Thyroid gland (tissue), 4 donors: Measurements from ENCODE around the gene SH2D2A. TPM values are rescaled to one million over a fixed set of nuclear protein-coding genes. Genes with fewer than 3 reads are reported as not detected.

ENCODE experiments used
- DNase-seq, 2 donors: peaks; one replicate each; pipeline ENCODE4 v3.0.0-alpha.2; 2019
- H3K27ac ChIP-seq, 3 donors: fragments of 200-600 bp; sonication (generic); 1 replicate in 2 of 3; 2 replicates in 1 of 3; pipeline ENCODE4 v1.5.1; 2016 to 2019; ENCODE audit warnings: mild to moderate bottlenecking in 1 of 3, moderate library complexity in 1 of 3
- H3K27me3 ChIP-seq: fragments of 200-600 bp; sonication (generic); one replicate; pipeline ENCODE4 v1.5.1; 2019
- H3K36me3 ChIP-seq, 2 donors: fragments of 200-600 bp; sonication (generic); one replicate each; pipeline ENCODE4 v1.5.1; 2016 to 2019
- H3K4me1 ChIP-seq, 2 donors: fragments of 200-600 bp; sonication (generic); one replicate each; pipeline ENCODE4 v1.5.1; 2017 to 2019
- H3K4me3 ChIP-seq, 3 donors: fragments of 200-600 bp; sonication (generic); replicated peaks in 1 of 3; 1 replicate in 2 of 3; 2 replicates in 1 of 3; pipeline ENCODE4 v1.5.1; 2016; ENCODE audit warnings: mild to moderate bottlenecking in 1 of 3
- H3K9me3 ChIP-seq: fragments of 200-600 bp; sonication (generic); one replicate; pipeline ENCODE4 v1.5.1; 2017
- POLR2A ChIP-seq, 2 donors: fragments of 450-650 bp; IDR thresholded peaks; one replicate each; pipeline ENCODE4 v1.6.1; 2017; ENCODE audit warnings: antibody characterized with exemption in 2 of 2, mild to moderate bottlenecking in 2 of 2, moderate library complexity in 1 of 2
- WGBS, 2 donors: methylation state at CpG; one replicate each; pipeline ENCODE4 v1.1.5; 2017; 5-methylcytosine and 5-hydroxymethylcytosine counted together
- intact Hi-C: fragments of 100-400 bp; cut with DNase I; formaldehyde crosslinking; loops from one replicate; pipeline ENCODE4 v1.15.1; 2023
- total RNA-seq, 4 donors: library from RNA; depleted of rRNA; stranded (reverse); fragments of >200 nt; gene quantifications; one replicate each; pipeline ENCODE4 v1.2.3, GENCODE V29; 2016
- TF ChIP-seq, protein P1 (sequence below), 6 experiments: fragments of 200-600 bp in 3 of 6; fragments of 450-650 bp in 3 of 6; sonication (generic) in 3 of 6; IDR thresholded peaks; one replicate each; pipeline ENCODE4 v1.5.1; 2016 to 2019; ENCODE audit warnings: antibody characterized with exemption in 6 of 6, mild to moderate bottlenecking in 2 of 6, inconsistent platforms in 1 of 6, moderate library complexity in 1 of 6

SH2D2A gene
- total RNA-seq, 4 donors from 2014 or later: 1.2 to 3.3 (median 2.0) TPM

DNA sequence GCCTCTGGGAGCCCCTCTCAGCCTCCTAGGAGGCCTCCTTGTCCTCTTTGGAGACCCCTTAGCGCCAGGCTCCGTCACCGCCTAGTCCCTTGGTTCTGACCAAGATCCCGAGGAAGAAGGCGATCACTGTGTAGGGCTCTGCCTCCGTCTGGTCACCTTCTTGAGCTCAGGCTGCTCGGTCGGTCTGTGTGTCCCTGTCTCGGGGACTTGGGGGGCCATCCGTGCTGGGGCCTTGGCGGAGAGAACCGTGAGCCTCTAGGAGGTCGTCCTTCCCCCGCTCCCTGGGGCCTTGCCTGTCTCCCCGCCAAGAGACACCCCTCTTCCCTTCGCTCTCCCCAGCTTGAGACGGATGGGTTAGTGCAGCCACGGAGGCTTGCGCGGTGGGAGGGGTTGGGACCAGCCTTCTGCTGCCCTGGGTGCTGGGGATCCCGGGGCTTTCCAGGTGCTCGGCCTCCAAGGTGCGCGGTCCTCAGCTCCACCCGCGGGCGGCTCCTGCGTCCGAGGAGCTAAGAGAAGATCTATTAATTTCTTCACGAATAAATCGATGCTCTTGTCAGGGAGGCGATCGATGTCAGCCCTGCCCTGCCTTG, 43.0 kb upstream of the SH2D2A start:
- Histone ChIP-seq H3K27ac (no peak overlapping the region), H3K36me3 (no peaks in the 10 kb centered on the region), H3K9me3 (no peaks in the 10 kb centered on the region), H3K4me3 (peak overlapping the region in 1 of 3 donors; percentile 14), H3K27me3 (peaks cover 20% of the 10 kb centered on the region), H3K4me1 (peaks cover 19 to 26% of the 10 kb centered on the region in 2 donors)
- TF ChIP-seq POLR2A (IDR thresholded peaks at IDR 0.05): no peak
- TF ChIP-seq, protein P1, sequence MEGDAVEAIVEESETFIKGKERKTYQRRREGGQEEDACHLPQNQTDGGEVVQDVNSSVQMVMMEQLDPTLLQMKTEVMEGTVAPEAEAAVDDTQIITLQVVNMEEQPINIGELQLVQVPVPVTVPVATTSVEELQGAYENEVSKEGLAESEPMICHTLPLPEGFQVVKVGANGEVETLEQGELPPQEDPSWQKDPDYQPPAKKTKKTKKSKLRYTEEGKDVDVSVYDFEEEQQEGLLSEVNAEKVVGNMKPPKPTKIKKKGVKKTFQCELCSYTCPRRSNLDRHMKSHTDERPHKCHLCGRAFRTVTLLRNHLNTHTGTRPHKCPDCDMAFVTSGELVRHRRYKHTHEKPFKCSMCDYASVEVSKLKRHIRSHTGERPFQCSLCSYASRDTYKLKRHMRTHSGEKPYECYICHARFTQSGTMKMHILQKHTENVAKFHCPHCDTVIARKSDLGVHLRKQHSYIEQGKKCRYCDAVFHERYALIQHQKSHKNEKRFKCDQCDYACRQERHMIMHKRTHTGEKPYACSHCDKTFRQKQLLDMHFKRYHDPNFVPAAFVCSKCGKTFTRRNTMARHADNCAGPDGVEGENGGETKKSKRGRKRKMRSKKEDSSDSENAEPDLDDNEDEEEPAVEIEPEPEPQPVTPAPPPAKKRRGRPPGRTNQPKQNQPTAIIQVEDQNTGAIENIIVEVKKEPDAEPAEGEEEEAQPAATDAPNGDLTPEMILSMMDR (IDR thresholded peaks at IDR 0.05): no peak
- 1 to 7% methylated on average over 15 to 21 of the region's 33 CpGs for WGBS, 2 donors
- intact Hi-C loops: loop anchor here (5.0 kb wide), 1 partner anchor 62 kb away; no protein-coding TSS in a partner anchor
- DNase-seq: no peak

DNA sequence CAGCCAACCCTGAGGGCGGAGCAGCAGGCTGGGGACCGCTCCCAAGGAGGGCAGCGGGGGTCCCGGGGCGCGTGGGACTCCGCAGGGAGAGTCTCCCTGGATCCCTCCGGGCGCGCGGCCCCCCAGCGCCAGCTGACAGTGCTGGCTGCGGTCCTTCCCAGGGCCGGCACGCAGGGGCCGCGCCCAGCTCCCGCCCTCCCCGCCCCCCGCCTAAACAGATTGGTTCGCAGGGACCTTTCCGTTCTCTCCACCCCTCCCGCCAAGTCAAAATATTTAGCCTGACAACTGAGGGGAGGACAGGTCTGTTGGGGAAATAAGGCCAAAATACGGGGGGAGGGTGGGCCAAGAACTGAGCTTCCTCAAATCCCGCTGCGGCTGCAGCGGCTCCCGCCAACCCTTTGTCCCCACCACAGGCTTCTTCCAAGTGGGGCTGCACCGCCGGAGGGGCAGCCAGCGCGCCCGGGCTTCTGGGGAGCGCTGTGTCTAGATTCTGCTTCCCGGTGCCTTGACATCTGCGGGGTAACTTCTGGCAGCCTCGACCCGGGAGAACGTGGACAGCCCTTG, 42.4 kb upstream of the SH2D2A start, which contains the start of gene INSRR:
INSRR (minus strand) TSS at position 159 of the 564 bp plus-strand sequence. CDS start 496 bp downstream, outside the sequence.
- peak within 1 kb of the TSS in 1 of 3 donors; percentile 14 for H3K4me3 ChIP-seq
- TF ChIP-seq, protein P1 (IDR thresholded peaks at IDR 0.05): no peak
- no peak for TF ChIP-seq POLR2A (IDR thresholded peaks at IDR 0.05)
- WGBS, 2 donors: 5 to 10% methylated on average over 12 to 23 of the region's 39 CpGs
- H3K27ac ChIP-seq: no peak within 1 kb of the TSS
- intact Hi-C loops: no loop called here
- peaks cover 19 to 26% of the 10 kb centered on the region in 2 donors for H3K4me1 ChIP-seq
- peaks cover 20% of the 10 kb centered on the region for H3K27me3 ChIP-seq
- H3K9me3 ChIP-seq: no peaks in the 10 kb centered on the region
- DNase-seq: no peak
- H3K36me3 ChIP-seq: no peaks in the 10 kb centered on the region

DNA sequence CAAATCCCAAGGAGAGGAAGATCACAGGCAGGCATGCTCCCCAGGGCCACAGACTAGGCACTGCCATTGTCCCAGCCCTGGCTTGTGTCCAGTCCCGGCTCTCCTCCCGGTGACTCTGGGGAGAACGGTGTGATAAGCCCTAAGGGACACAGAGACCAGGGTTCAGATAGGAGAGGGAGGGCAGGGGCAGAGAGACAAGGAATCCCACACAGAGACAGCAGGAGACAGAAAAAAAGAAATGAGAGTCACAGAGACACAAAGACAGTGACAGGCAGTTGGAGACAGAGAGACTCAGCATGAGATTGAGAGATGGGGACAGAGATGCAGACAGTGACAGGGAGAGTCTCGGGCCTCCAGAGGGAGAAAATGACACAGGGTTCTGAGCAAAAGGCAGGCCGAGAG, 41.9 kb upstream of the SH2D2A start:
- Histone ChIP-seq H3K9me3 (no peaks in the 10 kb centered on the region), H3K27me3 (peaks cover 20% of the 10 kb centered on the region), H3K4me3 (no peak overlapping the region), H3K27ac (no peak overlapping the region), H3K4me1 (peaks cover 19 to 26% of the 10 kb centered on the region in 2 donors), H3K36me3 (no peaks in the 10 kb centered on the region)
- 23 to 28% methylated on average over 5 of the region's 5 CpGs for WGBS, 2 donors
- TF ChIP-seq, protein P1 (IDR thresholded peaks at IDR 0.05): no peak
- TF ChIP-seq POLR2A (IDR thresholded peaks at IDR 0.05): no peak
- no peak for DNase-seq
- intact Hi-C loops: no loop called here

DNA sequence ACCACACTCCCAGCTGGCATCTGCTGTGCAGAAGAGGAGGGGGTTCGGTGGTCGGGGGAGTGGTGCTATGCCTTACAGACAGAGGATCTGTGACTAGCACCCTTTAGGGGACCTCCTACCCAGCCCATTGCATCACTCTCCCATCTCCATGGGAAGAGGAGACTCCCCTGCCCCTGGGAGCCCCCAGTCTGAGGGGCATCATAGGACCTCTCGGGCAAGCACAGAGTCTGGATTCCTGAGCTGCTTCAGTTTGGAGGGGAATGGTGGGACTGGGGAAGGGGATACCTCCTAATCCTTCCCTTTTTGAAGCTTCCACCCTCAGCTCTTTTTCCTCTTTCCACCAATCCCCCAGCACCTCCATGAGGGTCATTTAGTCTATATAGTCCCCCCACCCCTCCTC, 40.9 kb upstream of the SH2D2A start:
- peaks cover 20% of the 10 kb centered on the region for H3K27me3 ChIP-seq
- WGBS, 2 donors: 59 to 100% methylated on average over 1 to 3 of the region's 3 CpGs

More for the DNA sequence above, 40.9 kb upstream of the SH2D2A start:
- no peak for TF ChIP-seq POLR2A (IDR thresholded peaks at IDR 0.05)
- TF ChIP-seq, protein P1 (IDR thresholded peaks at IDR 0.05): no peak
- Histone ChIP-seq H3K36me3 (no peaks in the 10 kb centered on the region), H3K4me1 (peaks cover 19 to 26% of the 10 kb centered on the region in 2 donors), H3K9me3 (no peaks in the 10 kb centered on the region), H3K4me3 (no peak overlapping the region), H3K27ac (no peak overlapping the region)
- DNase-seq: no peak
- intact Hi-C loops: no loop called here
